Endodermal cell (in vitro differentiated cells): ENCODE data around the gene EDRF1. TPM values are rescaled to one million over a fixed set of nuclear protein-coding genes. Genes with fewer than 3 reads are reported as not detected.

Experiments used
- DNase-seq: peaks from one replicate; pipeline ENCODE4 v3.0.0-alpha.2; 2017
- H3K27ac ChIP-seq: 2 replicates; pipeline ENCODE4 v1.5.1; 2013; ENCODE audit warnings: mild to moderate bottlenecking, low read depth, low read length, moderate library complexity
- H3K27me3 ChIP-seq: 2 replicates; pipeline ENCODE4 v1.6.1; 2013; ENCODE audit warnings: mild to moderate bottlenecking, low read length, moderate library complexity; ENCODE audit not compliant: insufficient read depth, control insufficient read depth, poor library complexity, severe bottlenecking
- H3K36me3 ChIP-seq: 2 replicates; pipeline ENCODE4 v1.7.0; 2013; ENCODE audit warnings: mild to moderate bottlenecking, low read length, moderate library complexity; ENCODE audit not compliant: control insufficient read depth, insufficient read depth
- H3K4me1 ChIP-seq: one replicate; pipeline ENCODE4 v1.7.0; 2013; ENCODE audit warnings: low read length; ENCODE audit not compliant: control insufficient read depth, insufficient read depth
- H3K4me3 ChIP-seq: 2 replicates; pipeline ENCODE4 v1.5.1; 2013; ENCODE audit warnings: mild to moderate bottlenecking, low read length, moderate library complexity
- H3K9ac ChIP-seq: 2 replicates; pipeline ENCODE4 v1.6.1; 2013; ENCODE audit warnings: mild to moderate bottlenecking, low read length, moderate library complexity; ENCODE audit not compliant: poor library complexity, severe bottlenecking; ENCODE audit errors: extremely low read depth
- H3K9me3 ChIP-seq: 2 replicates; pipeline ENCODE4 v1.6.1; 2013; ENCODE audit warnings: mild to moderate bottlenecking, low read length, moderate library complexity; ENCODE audit not compliant: control insufficient read depth
- H3K27ac Mint-ChIP-seq: 2 replicates; pipeline ENCODE4 v1.8.0; 2020; ENCODE audit warnings: mixed read lengths
- H3K27me3 Mint-ChIP-seq: 2 replicates; pipeline ENCODE4 v1.8.0; 2021; ENCODE audit warnings: mild to moderate bottlenecking, mixed read lengths; ENCODE audit not compliant: insufficient read depth
- H3K36me3 Mint-ChIP-seq: 2 replicates; pipeline ENCODE4 v1.8.0; 2020; ENCODE audit warnings: low read depth, mixed read lengths
- H3K4me1 Mint-ChIP-seq: 2 replicates; pipeline ENCODE4 v1.8.0; 2020; ENCODE audit warnings: mixed read lengths
- H3K4me3 Mint-ChIP-seq: 2 replicates; pipeline ENCODE4 v1.8.0; 2020; ENCODE audit warnings: mild to moderate bottlenecking, moderate library complexity, mixed read lengths
- H3K9me3 Mint-ChIP-seq: 2 replicates; pipeline ENCODE4 v1.8.0; 2020; ENCODE audit warnings: mild to moderate bottlenecking, mixed read lengths
- CTCF ChIP-seq: fragments of 200-600 bp; sonication (generic); conservative IDR thresholded peaks from 2 replicates; pipeline ENCODE4 v1.5.0; 2021; ENCODE audit warnings: antibody characterized with exemption, mild to moderate bottlenecking
- WGBS, 2 experiments: methylation state at CpG; one replicate each; pipeline versions ENCODE4 v1.1.5 to v1.1.7; 2013; ENCODE audit warnings: missing lambda C conversion rate in 2 of 2, mixed read lengths in 1 of 2; ENCODE audit not compliant: insufficient coverage in 1 of 2, insufficient read length in 1 of 2; 5-methylcytosine and 5-hydroxymethylcytosine counted together
- total RNA-seq, 2 donors: library from RNA; stranded (reverse); fragmentation: NEBNext Ultra II Directional in 1 of 2; extraction: Animal tissue kit (Norgen Biotek cat#: 25700) in 1 of 2; gene quantifications; 2 replicates in 1 of 2; 3 replicates in 1 of 2; pipeline ENCODE4 v1.2.1, GENCODE V29; 2021

Gene EDRF1
- total RNA-seq, 2 donors from 2014 or later, result 44.5 to 46.8 TPM

GRCh38 chr10:125720002-125720382, 483 bp downstream of the EDRF1 start:
- Mint-ChIP-seq H3K27ac (peak overlapping the region; percentile 89), H3K4me1 (peaks cover 10% of the 10 kb centered on the region), H3K36me3 (peaks cover 32% of the 10 kb centered on the region), H3K4me3 (peak overlapping the region; percentile 89), H3K9me3 (peaks cover 3% of the 10 kb centered on the region), H3K27me3 (no peaks in the 10 kb centered on the region)
- WGBS, 2 experiments, result 2 to 5% methylated on average over 15 of the region's 15 CpGs
- no peaks in the 10 kb centered on the region for H3K27me3 ChIP-seq
- DNase-seq, result no peak
- peaks cover 39% of the 10 kb centered on the region for H3K36me3 ChIP-seq
- peak overlapping the region; percentile 95 for H3K9ac ChIP-seq
- H3K4me1 ChIP-seq, result peaks cover 7% of the 10 kb centered on the region
- no peak overlapping the region for H3K27ac ChIP-seq
- no peaks in the 10 kb centered on the region for H3K9me3 ChIP-seq
- no peak for TF ChIP-seq CTCF
- H3K4me3 ChIP-seq, result peak overlapping the region; percentile 100

- peaks cover 1% of the 10 kb centered on the region for H3K9me3 Mint-ChIP-seq
- no peak overlapping the region for H3K27ac Mint-ChIP-seq
- TF ChIP-seq CTCF, result no peak
- peaks cover 7% of the 10 kb centered on the region for H3K4me1 ChIP-seq
- peaks cover 39% of the 10 kb centered on the region for H3K36me3 Mint-ChIP-seq
- peak overlapping the region; percentile 89 for H3K4me3 Mint-ChIP-seq
- peaks cover 10% of the 10 kb centered on the region for H3K4me1 Mint-ChIP-seq
- peak overlapping the region; percentile 100 for H3K4me3 ChIP-seq
- no peaks in the 10 kb centered on the region for H3K27me3 Mint-ChIP-seq
- H3K9me3 ChIP-seq, result no peaks in the 10 kb centered on the region
- no peak for DNase-seq
- no peak overlapping the region for H3K9ac ChIP-seq
- no peak overlapping the region for H3K27ac ChIP-seq
- H3K36me3 ChIP-seq, result peaks cover 48% of the 10 kb centered on the region
- 93 to 94% methylated on average over 6 of the region's 6 CpGs for WGBS, 2 experiments
- no peaks in the 10 kb centered on the region for H3K27me3 ChIP-seq
Observed at GRCh38 chr10:125721035-125721434, 1.5 kb downstream of the EDRF1 start.

- Histone ChIP-seq H3K4me3 (no peak overlapping the region), H3K4me1 (peaks cover 7% of the 10 kb centered on the region), H3K9ac (no peak overlapping the region), H3K9me3 (no peaks in the 10 kb centered on the region), H3K27ac (no peak overlapping the region), H3K36me3 (peaks cover 66% of the 10 kb centered on the region), H3K27me3 (no peaks in the 10 kb centered on the region)
- Mint-ChIP-seq H3K4me1 (peaks cover 10% of the 10 kb centered on the region), H3K4me3 (no peak overlapping the region), H3K27me3 (no peaks in the 10 kb centered on the region), H3K9me3 (peaks cover 1% of the 10 kb centered on the region), H3K27ac (no peak overlapping the region), H3K36me3 (peaks cover 48% of the 10 kb centered on the region)
- no peak for DNase-seq
- WGBS, 2 experiments, result 92 to 100% methylated on average over 1 of the region's 1 CpG
- TF ChIP-seq CTCF, result no peak
Observed at GRCh38 chr10:125722811-125723210, 3.3 kb downstream of the EDRF1 start.
